WTC11 (cell line): ENCODE data around the gene LEMD3. TPM values are rescaled to one million over a fixed set of nuclear protein-coding genes. Genes with fewer than 3 reads are reported as not detected.

ENCODE experiments used
- ATAC-seq: fragments of 200-7000 bp; cut with Tn5 transposase; 2 replicates; pipeline ENCODE4 v1.10.0; 2021; ENCODE audit warnings: mild to moderate bottlenecking, moderate library complexity
- CTCF ChIA-PET: fragments of 300-600 bp; sonication (Branson Sonifier 250); formaldehyde crosslinking; loops from one replicate; lab custom pipeline; 2021; ENCODE audit warnings: antibody characterized with exemption; lab: Charles Lee
- POLR2A ChIA-PET: fragments of 350-600 bp; sonication (Branson Sonifier 250); formaldehyde crosslinking; loops from one replicate; lab custom pipeline; 2021; ENCODE audit warnings: antibody characterized with exemption; lab: Charles Lee
- DNase-seq: peaks from one replicate; pipeline ENCODE4 v3.0.0; 2021; ENCODE audit warnings: low spot score
- H3K27ac Mint-ChIP-seq: 2 replicates; pipeline ENCODE4 v1.8.0; 2021; ENCODE audit warnings: mixed read lengths
- H3K27me3 Mint-ChIP-seq: 2 replicates; pipeline ENCODE4 v1.8.0; 2021; ENCODE audit warnings: low read depth, mild to moderate bottlenecking, moderate library complexity, mixed read lengths
- H3K36me3 Mint-ChIP-seq: 2 replicates; pipeline ENCODE4 v1.8.0; 2021; ENCODE audit warnings: mixed read lengths
- H3K4me1 Mint-ChIP-seq: 2 replicates; pipeline ENCODE4 v1.8.0; 2022; ENCODE audit warnings: mixed read lengths
- H3K4me3 Mint-ChIP-seq: 2 replicates; pipeline ENCODE4 v1.8.0; 2021; ENCODE audit warnings: mild to moderate bottlenecking, moderate library complexity, mixed read lengths
- H3K9me3 Mint-ChIP-seq: 2 replicates; pipeline ENCODE4 v1.8.0; 2021; ENCODE audit warnings: mixed read lengths
- ARID4B ChIP-seq: sonication (generic); formaldehyde crosslinking; IDR thresholded peaks from 2 replicates; pipeline ENCODE4 v1.8.0; 2023; ENCODE audit warnings: missing genetic modification reagents, mild to moderate bottlenecking, borderline replicate concordance
- ATF1 ChIP-seq: sonication (generic); formaldehyde crosslinking; IDR thresholded peaks from 2 replicates; pipeline ENCODE4 v1.8.1; 2023; ENCODE audit warnings: mild to moderate bottlenecking, moderate library complexity, missing genetic modification reagents
- CBFB ChIP-seq: sonication (generic); formaldehyde crosslinking; IDR thresholded peaks from 2 replicates; pipeline ENCODE4 v1.8.1; 2022; ENCODE audit warnings: mild to moderate bottlenecking, low read depth, missing genetic modification reagents
- CREB1 ChIP-seq: sonication (generic); formaldehyde crosslinking; IDR thresholded peaks from 2 replicates; pipeline ENCODE4 v1.8.0; 2023; ENCODE audit warnings: mild to moderate bottlenecking, missing genetic modification reagents
- CTCF ChIP-seq: fragments of 200-600 bp; IDR thresholded peaks from 2 replicates; pipeline ENCODE4 v1.8.0; 2022; ENCODE audit warnings: antibody characterized with exemption
- E2F5 ChIP-seq: sonication (generic); formaldehyde crosslinking; IDR thresholded peaks from 2 replicates; pipeline ENCODE4 v1.8.1; 2022; ENCODE audit warnings: mild to moderate bottlenecking, moderate library complexity, missing genetic modification reagents
- FOXJ3 ChIP-seq: sonication (generic); formaldehyde crosslinking; IDR thresholded peaks from 2 replicates; pipeline ENCODE4 v1.9.0; 2021; ENCODE audit warnings: missing genetic modification reagents, mild to moderate bottlenecking, borderline replicate concordance
- FOXP4 ChIP-seq: sonication (generic); formaldehyde crosslinking; IDR thresholded peaks from 2 replicates; pipeline ENCODE4 v1.8.0; 2022; ENCODE audit warnings: mild to moderate bottlenecking, missing genetic modification reagents
- NR1H2 ChIP-seq: sonication (generic); formaldehyde crosslinking; IDR thresholded peaks from 2 replicates; pipeline ENCODE4 v1.9.0; 2021; ENCODE audit warnings: mild to moderate bottlenecking, moderate library complexity, missing genetic modification reagents
- NR3C1 ChIP-seq: sonication (generic); formaldehyde crosslinking; conservative IDR thresholded peaks from 2 replicates; pipeline ENCODE4 v1.8.1; 2023; ENCODE audit warnings: low read depth, mild to moderate bottlenecking, missing genetic modification reagents
- RORB ChIP-seq: fragments of 250-450 bp; sonication (Bioruptor Pico); IDR thresholded peaks from 2 replicates; pipeline ENCODE4 v1.9.0; 2021; ENCODE audit warnings: mild to moderate bottlenecking
- TCF7 ChIP-seq: sonication (generic); formaldehyde crosslinking; IDR thresholded peaks from 2 replicates; pipeline ENCODE4 v1.8.0; 2022; ENCODE audit warnings: mild to moderate bottlenecking, low read depth, missing genetic modification reagents, moderate library complexity
- USF1 ChIP-seq: sonication (generic); formaldehyde crosslinking; IDR thresholded peaks from 2 replicates; pipeline ENCODE4 v1.8.0; 2022; ENCODE audit warnings: mild to moderate bottlenecking, missing genetic modification reagents
- ZNF263 ChIP-seq: sonication (generic); formaldehyde crosslinking; IDR thresholded peaks from 2 replicates; pipeline ENCODE4 v1.8.1; 2022; ENCODE audit warnings: low read depth, mild to moderate bottlenecking, moderate library complexity, missing genetic modification reagents
- total RNA-seq: library from RNA; stranded (reverse); gene quantifications from 3 replicates; pipeline ENCODE4 v1.2.3, GENCODE V29; 2021
- TF ChIP-seq, protein P1 (sequence below): sonication (generic); formaldehyde crosslinking; IDR thresholded peaks from 2 replicates; pipeline ENCODE4 v1.8.1; 2023; ENCODE audit warnings: mild to moderate bottlenecking, missing genetic modification reagents, moderate library complexity

Gene LEMD3
- total RNA-seq, 1 experiment from 2014 or later: 31.3 TPM

GRCh38 chr12:65125247-65125646 is 44.1 kb upstream of the LEMD3 start (continued):
- no peak for TF ChIP-seq ARID4B
- TF ChIP-seq, all 79 proteins: peak for 0

DNA sequence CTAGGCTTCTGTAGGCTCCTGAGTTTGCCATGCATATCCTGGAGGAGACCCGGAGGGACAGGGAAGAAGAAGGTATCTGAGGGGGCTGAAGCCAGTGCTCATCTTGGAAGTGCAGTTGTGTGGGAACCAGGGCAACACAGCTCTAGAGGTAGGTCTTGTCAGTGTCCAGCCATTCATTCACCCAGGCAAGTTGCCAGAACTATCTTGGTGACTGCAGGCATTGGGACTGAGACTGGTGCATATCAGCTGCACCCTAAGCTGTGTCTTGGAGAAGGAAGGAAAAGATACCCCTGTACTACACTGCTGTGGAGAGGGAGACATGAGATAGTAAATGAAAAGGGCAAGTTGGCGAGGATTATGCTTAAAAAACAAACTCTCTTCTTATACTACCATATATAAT is 43.4 kb upstream of the LEMD3 start:
- no peaks in the 10 kb centered on the region for H3K36me3 Mint-ChIP-seq
- H3K27me3 Mint-ChIP-seq: peaks cover 26% of the 10 kb centered on the region
- H3K9me3 Mint-ChIP-seq: no peaks in the 10 kb centered on the region
- H3K4me1 Mint-ChIP-seq: no peaks in the 10 kb centered on the region
- CTCF ChIA-PET: interaction anchor here (1.6 to 6.9 kb wide), 2 partner anchors 19 to 233 kb away, joined by 4 to 50 read pairs; no protein-coding TSS in a partner anchor
- TF ChIP-seq ATF1 (CRISPR knock-in tag): no peak
- no peak for TF ChIP-seq CTCF
- no peak for TF ChIP-seq FOXJ3
- TF ChIP-seq CREB1 (CRISPR knock-in tag): no peak
- TF ChIP-seq FOXP4 (CRISPR knock-in tag): no peak
- no peak for TF ChIP-seq TCF7 (CRISPR knock-in tag)
- no peak for TF ChIP-seq E2F5 (CRISPR knock-in tag)
- no peak for TF ChIP-seq RORB
- TF ChIP-seq NR1H2 (CRISPR knock-in tag): no peak
- ATAC-seq (no peak), DNase-seq (no peak)
- H3K27ac Mint-ChIP-seq: no peak overlapping the region
- H3K4me3 Mint-ChIP-seq: no peak overlapping the region
- POLR2A ChIA-PET: no interaction called here

GRCh38 chr12:65126482-65126881 is 42.9 kb upstream of the LEMD3 start:
- Mint-ChIP-seq H3K36me3 (no peaks in the 10 kb centered on the region), H3K4me1 (no peaks in the 10 kb centered on the region), H3K9me3 (no peaks in the 10 kb centered on the region), H3K4me3 (no peak overlapping the region)
- ATAC-seq: no peak
- POLR2A ChIA-PET: no interaction called here
- TF ChIP-seq CBFB (CRISPR knock-in tag) (no peak), ZNF263 (no peak), USF1 (CRISPR knock-in tag) (no peak), NR3C1 (CRISPR knock-in tag) (no peak)
- TF ChIP-seq, protein P1, sequence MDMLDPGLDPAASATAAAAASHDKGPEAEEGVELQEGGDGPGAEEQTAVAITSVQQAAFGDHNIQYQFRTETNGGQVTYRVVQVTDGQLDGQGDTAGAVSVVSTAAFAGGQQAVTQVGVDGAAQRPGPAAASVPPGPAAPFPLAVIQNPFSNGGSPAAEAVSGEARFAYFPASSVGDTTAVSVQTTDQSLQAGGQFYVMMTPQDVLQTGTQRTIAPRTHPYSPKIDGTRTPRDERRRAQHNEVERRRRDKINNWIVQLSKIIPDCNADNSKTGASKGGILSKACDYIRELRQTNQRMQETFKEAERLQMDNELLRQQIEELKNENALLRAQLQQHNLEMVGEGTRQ (CRISPR knock-in tag): no peak
- TF ChIP-seq, all 79 proteins: peak for 0
- peaks cover 25% of the 10 kb centered on the region for H3K27me3 Mint-ChIP-seq
- no peak for DNase-seq
- no peak overlapping the region for H3K27ac Mint-ChIP-seq
- CTCF ChIA-PET: interaction anchor here (1.6 to 6.9 kb wide), 2 partner anchors 20 to 234 kb away, joined by 4 to 50 read pairs; no protein-coding TSS in a partner anchor
